Measurements from ENCODE around the gene LENG8. TPM values are rescaled to one million over a fixed set of nuclear protein-coding genes. Genes with fewer than 3 reads are reported as not detected.

LENG8 gene
- total and polyA plus RNA-seq, 2 experiments from 2014 or later = 42.1 to 74.3 TPM

- H3K27me3 ChIP-seq (ENCODE audit: insufficient read depth) = peaks cover 23% of the 10 kb centered on the region
These were observed 36.1 kb upstream of the LENG8 start for GRCh38 chr19:54412877-54413276.

More at GRCh38 chr19:54412877-54413276, 36.1 kb upstream of the LENG8 start:
- no peak for DNase-seq (ENCODE audit: low spot score)
- no peaks in the 10 kb centered on the region for H3K9me2 ChIP-seq (ENCODE audit: insufficient read depth)
- no peaks in the 10 kb centered on the region for H3K79me2 ChIP-seq (replicated peaks; ENCODE audit: insufficient read depth)
- Mint-ChIP-seq H3K4me1 (peaks cover 16% of the 10 kb centered on the region), H3K4me3 (no peak overlapping the region), H3K36me3 (ENCODE audit: low read depth) (peaks cover 25% of the 10 kb centered on the region), H3K9me3 (peaks cover 38% of the 10 kb centered on the region), H3K27me3 (ENCODE audit: insufficient read depth, low read depth, poor library complexity) (peaks cover 42% of the 10 kb centered on the region), H3K27ac (no peak overlapping the region)
- TF ChIP-seq POLR2AphosphoS5 (IDR thresholded peaks at IDR 0.05; ENCODE audit: low read depth) (no peak), JUNB (IDR thresholded peaks at IDR 0.05; ENCODE audit: unreplicated experiment) (no peak), EZH2 (IDR thresholded peaks at IDR 0.05; ENCODE audit: low read depth, unreplicated experiment) (no peak), STAT1 (IDR thresholded peaks at IDR 0.05; ENCODE audit: unreplicated experiment) (no peak), REST (IDR thresholded peaks at IDR 0.05; ENCODE audit: unreplicated experiment) (no peak), CTCF (conservative IDR thresholded peaks at IDR 0.05; ENCODE audit: low read depth in 2 of 2) (no peak), ZNF331 (CRISPR knock-in tag; IDR thresholded peaks at IDR 0.05; ENCODE audit: low read depth) (no peak), EZH2phosphoT487 (IDR thresholded peaks at IDR 0.05; ENCODE audit: unreplicated experiment) (no peak), CREB1 (CRISPR knock-in tag; IDR thresholded peaks at IDR 0.05; ENCODE audit: low read depth) (no peak), NANOG (IDR thresholded peaks at IDR 0.05; ENCODE audit: borderline replicate concordance) (no peak), ZNF114 (CRISPR knock-in tag; IDR thresholded peaks at IDR 0.05) (no peak), ZNF462 (CRISPR knock-in tag; IDR thresholded peaks at IDR 0.05) (no peak)
- TF ChIP-seq, protein P1, sequence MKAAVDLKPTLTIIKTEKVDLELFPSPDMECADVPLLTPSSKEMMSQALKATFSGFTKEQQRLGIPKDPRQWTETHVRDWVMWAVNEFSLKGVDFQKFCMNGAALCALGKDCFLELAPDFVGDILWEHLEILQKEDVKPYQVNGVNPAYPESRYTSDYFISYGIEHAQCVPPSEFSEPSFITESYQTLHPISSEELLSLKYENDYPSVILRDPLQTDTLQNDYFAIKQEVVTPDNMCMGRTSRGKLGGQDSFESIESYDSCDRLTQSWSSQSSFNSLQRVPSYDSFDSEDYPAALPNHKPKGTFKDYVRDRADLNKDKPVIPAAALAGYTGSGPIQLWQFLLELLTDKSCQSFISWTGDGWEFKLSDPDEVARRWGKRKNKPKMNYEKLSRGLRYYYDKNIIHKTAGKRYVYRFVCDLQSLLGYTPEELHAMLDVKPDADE (IDR thresholded peaks at IDR 0.05) = no peak
- no peak overlapping the region for H2AFZ ChIP-seq
- H3K4me3 ChIP-seq = no peak overlapping the region
- no peaks in the 10 kb centered on the region for H4K20me1 ChIP-seq (replicated peaks; ENCODE audit: insufficient read depth)
- H3K4me1 ChIP-seq (ENCODE audit: insufficient read depth) = peaks cover 5% of the 10 kb centered on the region; the same call in 1 of the 2 replicates
- no peak overlapping the region for H3K4me2 ChIP-seq
- H3K27ac ChIP-seq (ENCODE audit: low read depth) = no peak overlapping the region
- peaks cover 10% of the 10 kb centered on the region for H3F3A ChIP-seq (replicated peaks; ENCODE audit: low read depth)
- H3K36me3 ChIP-seq (ENCODE audit: insufficient read depth) = no peaks in the 10 kb centered on the region
- ATAC-seq = no peak

Data from GM23338 (cell line).